ENCODE measurements around the gene UBXN1.
"Not testable (repeated sequence)": the region's sequence is repeated elsewhere in the genome, so short reads cannot be mapped to it uniquely, and the experiment has no call there.

UBXN1 gene

GRCh38 chr11:62669420-62670161 is 9.3 kb downstream of the UBXN1 start:
- DNase-seq, result no peak

- no peak for DNase-seq
Measured at GRCh38 chr11:62667460-62667859, 11.4 kb downstream of the UBXN1 start.

GRCh38 chr11:62666259-62666926 is 12.5 kb downstream of the UBXN1 start:
- DNase-seq, result peak; percentile 23

- peak; percentile 68 for DNase-seq
Measured at GRCh38 chr11:62665599-62666258, 13.1 kb downstream of the UBXN1 start.

GRCh38 chr11:62665075-62665598 is 13.7 kb downstream of the UBXN1 start, which contains the start of the genes C11orf98 and CSKMT:
Gene C11orf98, minus strand, starts transcription at chr11:62665210. Its CDS starts 41 bp downstream, at chr11:62665169.
Gene CSKMT, plus strand, starts transcription at chr11:62665312. Its CDS starts 568 bp downstream, at chr11:62665880.
- peak; percentile 98 for DNase-seq

- DNase-seq, result peak; percentile 81
Measured at GRCh38 chr11:62664405-62665074, 14.3 kb downstream of the UBXN1 start.

- no peak for DNase-seq
Measured at GRCh38 chr11:62656796-62657429, 22.0 kb downstream of the UBXN1 start.

- DNase-seq, result no peak
Measured at GRCh38 chr11:62654297-62654696, 24.6 kb downstream of the UBXN1 start.

GRCh38 chr11:62652161-62653006 is 26.5 kb downstream of the UBXN1 start:
- no peak for DNase-seq

- DNase-seq, result not testable (repeated sequence)
Measured at GRCh38 chr11:62650283-62650682, 28.6 kb downstream of the UBXN1 start.

GRCh38 chr11:62649486-62649885 is 29.4 kb downstream of the UBXN1 start:
- no peak for DNase-seq

- DNase-seq, result no peak
Measured at GRCh38 chr11:62648967-62649364, 29.9 kb downstream of the UBXN1 start.

- DNase-seq, result no peak
Measured at GRCh38 chr11:62648185-62648966, 30.5 kb downstream of the UBXN1 start.

- DNase-seq, result no peak
Measured at GRCh38 chr11:62647609-62648005, 31.3 kb downstream of the UBXN1 start.

- DNase-seq, result no peak
Measured at GRCh38 chr11:62646825-62647608, 31.9 kb downstream of the UBXN1 start.

- peak; percentile 100 for DNase-seq
Measured at GRCh38 chr11:62645946-62646824, 32.7 kb downstream of the UBXN1 start, which contains the start of gene GANAB. Gene GANAB, minus strand, starts transcription at chr11:62646613. Its CDS starts 14 bp downstream, at chr11:62646599.

GRCh38 chr11:62645671-62645945 is 33.3 kb downstream of the UBXN1 start:
- no peak for DNase-seq

GRCh38 chr11:62644220-62644619 is 34.7 kb downstream of the UBXN1 start:
- DNase-seq, result no peak

GRCh38 chr11:62632492-62632891 is 46.4 kb downstream of the UBXN1 start:
- no peak for DNase-seq

All from RPMI8226 (cell line).